Effector memory CD4-positive, alpha-beta T cell (primary cell): ENCODE results near the gene ROMO1.
"Not testable (repeated sequence)": the region's sequence is repeated elsewhere in the genome, so short reads cannot be mapped to it uniquely, and the experiment has no call there.

ENCODE experiments used
- DNase-seq, 3 donors: peaks; one replicate each; pipeline ENCODE4 v3.0.0-alpha.2; 2020
- H3K27ac ChIP-seq: 2 replicates; pipeline ENCODE4 v1.7.0; 2013; ENCODE audit warnings: mild to moderate bottlenecking, low read length, moderate library complexity; ENCODE audit not compliant: insufficient read depth, poor library complexity, severe bottlenecking
- H3K27me3 ChIP-seq: replicated peaks from 2 replicates; pipeline ENCODE4 v1.7.0; 2013; ENCODE audit warnings: mild to moderate bottlenecking, low read length; ENCODE audit not compliant: insufficient read depth, control insufficient read depth, poor library complexity, severe bottlenecking
- H3K36me3 ChIP-seq: 2 replicates; pipeline ENCODE4 v1.7.0; 2013; ENCODE audit warnings: mild to moderate bottlenecking, low read length, moderate library complexity; ENCODE audit not compliant: control insufficient read depth, insufficient read depth
- H3K4me1 ChIP-seq: 2 replicates; pipeline ENCODE4 v1.7.0; 2013; ENCODE audit warnings: low read length, mild to moderate bottlenecking; ENCODE audit not compliant: control insufficient read depth, insufficient read depth, poor library complexity, severe bottlenecking
- H3K4me3 ChIP-seq: 2 replicates; pipeline ENCODE4 v1.7.0; 2013; ENCODE audit warnings: low read length, low read depth, mild to moderate bottlenecking; ENCODE audit not compliant: insufficient read depth, poor library complexity, severe bottlenecking
- H3K9me3 ChIP-seq: 2 replicates; pipeline ENCODE4 v1.7.0; 2013; ENCODE audit warnings: mild to moderate bottlenecking, low read length, moderate library complexity; ENCODE audit not compliant: control insufficient read depth

The ROMO1 gene

GRCh38 chr20:35709259-35709658 lies 10.1 kb downstream of the ROMO1 start:
- no peaks in the 10 kb centered on the region for H3K27me3 ChIP-seq
- DNase-seq = no peak
- peaks cover 12% of the 10 kb centered on the region for H3K4me1 ChIP-seq
- no peak overlapping the region for H3K4me3 ChIP-seq
- no peaks in the 10 kb centered on the region for H3K9me3 ChIP-seq
- H3K36me3 ChIP-seq = peaks cover 84% of the 10 kb centered on the region
- no peak overlapping the region for H3K27ac ChIP-seq

- Histone ChIP-seq H3K27me3 (no peaks in the 10 kb centered on the region), H3K27ac (no peak overlapping the region), H3K9me3 (no peaks in the 10 kb centered on the region), H3K36me3 (peaks cover 80% of the 10 kb centered on the region), H3K4me1 (peaks cover 12% of the 10 kb centered on the region), H3K4me3 (no peak overlapping the region)
- DNase-seq = no peak
Measured at GRCh38 chr20:35710039-35710438, 10.8 kb downstream of the ROMO1 start.

- H3K27ac ChIP-seq = no peak overlapping the region
- DNase-seq = no peak
- no peaks in the 10 kb centered on the region for H3K27me3 ChIP-seq
- no peak overlapping the region for H3K4me3 ChIP-seq
- H3K4me1 ChIP-seq = peaks cover 12% of the 10 kb centered on the region
- no peaks in the 10 kb centered on the region for H3K9me3 ChIP-seq
- peaks cover 82% of the 10 kb centered on the region for H3K36me3 ChIP-seq
Measured at GRCh38 chr20:35710884-35711587, 11.8 kb downstream of the ROMO1 start.

GRCh38 chr20:35711588-35712209 lies 12.5 kb downstream of the ROMO1 start:
- no peak overlapping the region for H3K27ac ChIP-seq
- no peak overlapping the region for H3K4me3 ChIP-seq
- peaks cover 12% of the 10 kb centered on the region for H3K4me1 ChIP-seq
- H3K9me3 ChIP-seq = no peaks in the 10 kb centered on the region
- no peak for DNase-seq
- H3K27me3 ChIP-seq = no peaks in the 10 kb centered on the region
- H3K36me3 ChIP-seq = peaks cover 82% of the 10 kb centered on the region

GRCh38 chr20:35713120-35713519 lies 13.9 kb downstream of the ROMO1 start:
- not testable (repeated sequence) for H3K4me3 ChIP-seq, H3K27ac ChIP-seq, H3K9me3 ChIP-seq, H3K27me3 ChIP-seq, DNase-seq
- Histone ChIP-seq H3K4me1 (peaks cover 12% of the 10 kb centered on the region), H3K36me3 (peaks cover 84% of the 10 kb centered on the region)

GRCh38 chr20:35714127-35714526 lies 14.9 kb downstream of the ROMO1 start:
- H3K9me3 ChIP-seq = no peaks in the 10 kb centered on the region
- peaks cover 93% of the 10 kb centered on the region for H3K36me3 ChIP-seq
- no peaks in the 10 kb centered on the region for H3K27me3 ChIP-seq
- no peak overlapping the region for H3K27ac ChIP-seq
- H3K4me1 ChIP-seq = peaks cover 12% of the 10 kb centered on the region
- H3K4me3 ChIP-seq = no peak overlapping the region
- DNase-seq = no peak

- no peaks in the 10 kb centered on the region for H3K27me3 ChIP-seq
- H3K9me3 ChIP-seq = no peaks in the 10 kb centered on the region
- peaks cover 15% of the 10 kb centered on the region for H3K4me1 ChIP-seq
- no peak overlapping the region for H3K4me3 ChIP-seq
- H3K36me3 ChIP-seq = peaks cover 93% of the 10 kb centered on the region
- no peak overlapping the region for H3K27ac ChIP-seq
- no peak for DNase-seq
Measured at GRCh38 chr20:35715652-35716051, 16.4 kb downstream of the ROMO1 start.

- DNase-seq = no peak
- H3K27ac ChIP-seq = no peak overlapping the region
Measured at GRCh38 chr20:35716330-35716729, 17.1 kb downstream of the ROMO1 start.

GRCh38 chr20:35718321-35718720 lies 19.1 kb downstream of the ROMO1 start:
- H3K4me3 ChIP-seq, H3K4me1 ChIP-seq, H3K27me3 ChIP-seq, H3K27ac ChIP-seq, H3K9me3 ChIP-seq, DNase-seq: not testable (repeated sequence)
- peaks cover 90% of the 10 kb centered on the region for H3K36me3 ChIP-seq

More at GRCh38 chr20:35716330-35716729, 17.1 kb downstream of the ROMO1 start:
- no peaks in the 10 kb centered on the region for H3K27me3 ChIP-seq
- H3K9me3 ChIP-seq = no peaks in the 10 kb centered on the region
- peaks cover 93% of the 10 kb centered on the region for H3K36me3 ChIP-seq
- no peak overlapping the region for H3K4me3 ChIP-seq
- H3K4me1 ChIP-seq = peaks cover 17% of the 10 kb centered on the region

- Histone ChIP-seq H3K27me3 (no peaks in the 10 kb centered on the region), H3K27ac (no peak overlapping the region), H3K36me3 (peaks cover 90% of the 10 kb centered on the region), H3K4me1 (peaks cover 7% of the 10 kb centered on the region), H3K9me3 (no peaks in the 10 kb centered on the region), H3K4me3 (no peak overlapping the region)
- DNase-seq = no peak
Measured at GRCh38 chr20:35718972-35719635, 19.9 kb downstream of the ROMO1 start.
